Esophagus squamous epithelium (tissue), 5 donors: ENCODE measurements around the gene RAD52. TPM values are rescaled to one million over a fixed set of nuclear protein-coding genes. Genes with fewer than 3 reads are reported as not detected.
A peak's percentile ranks its signal among the peaks of the same experiment; 100 is the strongest.

Experiments
- DNase-seq: peaks from one replicate; lab custom pipeline; 2025; lab: John Stamatoyannopoulos, UW
- H3K27ac ChIP-seq, 4 donors: fragments of 200-600 bp; sonication (generic); one replicate each; pipeline ENCODE4 v1.5.1; 2016 to 2019; ENCODE audit warnings: mild to moderate bottlenecking in 1 of 4
- H3K27me3 ChIP-seq, 4 donors: fragments of 200-600 bp; sonication (generic); 1 replicate in 3 of 4; 2 replicates in 1 of 4; pipeline versions ENCODE4 v1.5.1 to v1.6.0; 2017 to 2021; ENCODE audit warnings: antibody characterized with exemption in 1 of 4
- H3K36me3 ChIP-seq, 3 donors: fragments of 200-600 bp; sonication (generic); one replicate each; pipeline ENCODE4 v1.5.1; 2016 to 2019
- H3K4me1 ChIP-seq, 3 donors: fragments of 200-600 bp; sonication (generic); one replicate each; pipeline ENCODE4 v1.5.1; 2017 to 2019
- H3K4me3 ChIP-seq, 4 donors: fragments of 200-600 bp; sonication (generic); 1 replicate in 3 of 4; 2 replicates in 1 of 4; pipeline ENCODE4 v1.5.1; 2016 to 2019; ENCODE audit warnings: mild to moderate bottlenecking in 2 of 4, moderate library complexity in 1 of 4
- H3K9me3 ChIP-seq, 3 donors: fragments of 200-600 bp; sonication (generic); one replicate each; pipeline ENCODE4 v1.5.1; 2016 to 2019
- CTCF ChIP-seq, 6 experiments: fragments of 450-650 bp in 4 of 6; fragments of 200-600 bp in 2 of 6; sonication (generic) in 2 of 6; IDR thresholded peaks; one replicate each; pipeline ENCODE4 v1.5.1; 2016 to 2019; ENCODE audit warnings: antibody characterized with exemption in 6 of 6, mild to moderate bottlenecking in 4 of 6, moderate library complexity in 4 of 6
- POLR2A ChIP-seq, 4 donors: fragments of 450-650 bp; IDR thresholded peaks; one replicate each; pipeline ENCODE4 v1.6.1; 2017; ENCODE audit warnings: antibody characterized with exemption in 4 of 4, mild to moderate bottlenecking in 4 of 4, moderate library complexity in 3 of 4
- WGBS, 2 donors: methylation state at CpG; one replicate each; pipeline ENCODE4 v1.1.5; 2018; 5-methylcytosine and 5-hydroxymethylcytosine counted together
- intact Hi-C: fragments of 100-400 bp; cut with DNase I; formaldehyde crosslinking; loops from one replicate; pipeline ENCODE4 v1.15.0; 2022
- total RNA-seq, 4 donors: library from RNA; depleted of rRNA; stranded (reverse); fragments of >200 nt; gene quantifications; one replicate each; pipeline ENCODE4 v1.1.0, GENCODE V29; 2016
- donor health status: DM: yes; HTN: yes; CAD: no.

RAD52 gene
- total RNA-seq, 4 donors from 2014 or later = 6.2 to 8.0 (median 7.5) TPM

GRCh38 chr12:903055-903454, 46.4 kb downstream of the RAD52 start:
- Histone ChIP-seq H3K4me1 (peaks cover 0 to 5% (median 0%) of the 10 kb centered on the region in 3 donors), H3K27ac (no peak overlapping the region), H3K36me3 (peaks cover 12 to 100% (median 74%) of the 10 kb centered on the region in 3 donors), H3K27me3 (no peaks in the 10 kb centered on the region), H3K9me3 (no peaks in the 10 kb centered on the region), H3K4me3 (no peak overlapping the region)
- intact Hi-C loops = no loop called here
- TF ChIP-seq CTCF (IDR thresholded peaks at IDR 0.05) (no peak), POLR2A (IDR thresholded peaks at IDR 0.05) (no peak)
- DNase-seq = no peak
- 83 to 85% methylated on average over 5 of the region's 5 CpGs for WGBS, 2 donors

- Histone ChIP-seq H3K36me3 (peaks cover 12 to 100% (median 74%) of the 10 kb centered on the region in 3 donors), H3K27me3 (no peaks in the 10 kb centered on the region), H3K9me3 (no peaks in the 10 kb centered on the region), H3K4me3 (no peak overlapping the region), H3K27ac (no peak overlapping the region), H3K4me1 (peaks cover 0 to 7% (median 0%) of the 10 kb centered on the region in 3 donors)
- TF ChIP-seq POLR2A (IDR thresholded peaks at IDR 0.05) = no peak
- no peak for TF ChIP-seq CTCF (IDR thresholded peaks at IDR 0.05)
- no peak for DNase-seq
- 51 to 77% methylated on average over 3 of the region's 3 CpGs for WGBS, 2 donors
- intact Hi-C loops = no loop called here
These were observed 46.9 kb downstream of the RAD52 start for GRCh38 chr12:902581-902980.

GRCh38 chr12:897386-897785, 52.1 kb downstream of the RAD52 start:
- Histone ChIP-seq H3K36me3 (peaks cover 20 to 100% (median 54%) of the 10 kb centered on the region in 3 donors), H3K27me3 (no peaks in the 10 kb centered on the region), H3K4me3 (no peak overlapping the region), H3K27ac (peak overlapping the region in 2 of 4 donors; percentile 7 to 19), H3K4me1 (peaks cover 0 to 20% (median 0%) of the 10 kb centered on the region in 3 donors), H3K9me3 (no peaks in the 10 kb centered on the region)
- WGBS, 2 donors = 49 to 55% methylated on average over 4 of the region's 4 CpGs
- DNase-seq = no peak
- TF ChIP-seq CTCF (IDR thresholded peaks at IDR 0.05) (no peak), POLR2A (IDR thresholded peaks at IDR 0.05) (no peak)
- intact Hi-C loops = no loop called here

GRCh38 chr12:896031-896430, 53.5 kb downstream of the RAD52 start:
- no peak for DNase-seq
- H3K9me3 ChIP-seq = no peaks in the 10 kb centered on the region
- 45 to 65% methylated on average over 4 of the region's 4 CpGs for WGBS, 2 donors
- no peak overlapping the region for H3K4me3 ChIP-seq
- intact Hi-C loops = no loop called here
- TF ChIP-seq POLR2A (IDR thresholded peaks at IDR 0.05) = no peak
- TF ChIP-seq CTCF (IDR thresholded peaks at IDR 0.05) = no peak
- H3K27me3 ChIP-seq = no peaks in the 10 kb centered on the region
- peaks cover 0 to 18% (median 0%) of the 10 kb centered on the region in 3 donors for H3K4me1 ChIP-seq
- peak overlapping the region in 2 of 4 donors; percentile 0 to 8 for H3K27ac ChIP-seq
- H3K36me3 ChIP-seq = peaks cover 20 to 100% (median 44%) of the 10 kb centered on the region in 3 donors

- no peak for TF ChIP-seq POLR2A (IDR thresholded peaks at IDR 0.05)
- no peak for TF ChIP-seq CTCF (IDR thresholded peaks at IDR 0.05)
- intact Hi-C loops = no loop called here
- H3K36me3 ChIP-seq = peaks cover 24 to 100% (median 43%) of the 10 kb centered on the region in 3 donors
These were observed 55.3 kb downstream of the RAD52 start for GRCh38 chr12:894226-894625.

More at GRCh38 chr12:894226-894625, 55.3 kb downstream of the RAD52 start:
- Histone ChIP-seq H3K27me3 (no peaks in the 10 kb centered on the region), H3K9me3 (no peaks in the 10 kb centered on the region), H3K4me1 (peaks cover 0 to 18% (median 0%) of the 10 kb centered on the region in 3 donors), H3K4me3 (no peak overlapping the region), H3K27ac (no peak overlapping the region)
- DNase-seq = no peak
